Measurements from ENCODE around the gene TNS1.

The TNS1 gene

DNA sequence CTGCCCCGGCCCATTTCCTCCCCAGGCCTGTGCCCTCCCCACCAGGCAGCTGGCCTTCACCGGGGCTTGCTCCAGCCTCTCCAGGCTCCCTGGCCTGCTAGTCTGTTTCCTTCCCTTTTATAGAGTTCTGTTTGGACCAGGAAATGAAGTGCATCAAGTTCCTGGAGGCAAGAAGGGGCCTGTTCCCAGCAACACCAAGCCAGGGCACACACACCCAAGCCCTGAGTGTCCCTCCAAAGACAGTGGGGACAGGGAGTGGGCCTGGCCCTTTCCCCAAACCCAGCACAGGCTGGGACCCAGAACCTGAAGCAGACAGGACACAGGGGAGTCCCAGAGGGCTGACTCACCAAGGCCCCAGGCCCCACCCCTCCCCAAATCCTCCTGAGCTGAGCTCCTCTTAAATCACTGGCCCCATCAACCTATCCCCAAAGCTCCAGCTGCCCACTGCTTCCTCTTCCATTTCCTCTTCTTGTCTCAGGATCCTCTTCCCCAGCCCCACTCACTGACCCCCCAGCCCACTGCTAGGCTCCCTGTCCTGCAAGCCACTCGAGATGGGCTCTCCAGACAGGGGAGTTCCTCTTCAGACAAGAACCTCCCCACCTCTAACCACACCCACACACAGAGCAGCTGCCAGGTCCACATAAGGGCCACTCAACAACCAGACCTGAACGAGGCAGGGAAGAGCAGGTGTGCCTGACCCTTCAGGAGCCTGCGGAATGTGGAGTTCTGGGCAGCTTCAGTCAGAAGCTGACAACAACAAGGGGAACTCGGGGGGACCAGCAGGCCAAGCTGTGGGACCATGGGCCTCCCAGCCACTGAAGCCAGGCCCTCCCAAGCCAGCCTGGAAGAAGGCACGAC is 74.2 kb downstream of the TNS1 start:
- no peak for DNase-seq

DNA sequence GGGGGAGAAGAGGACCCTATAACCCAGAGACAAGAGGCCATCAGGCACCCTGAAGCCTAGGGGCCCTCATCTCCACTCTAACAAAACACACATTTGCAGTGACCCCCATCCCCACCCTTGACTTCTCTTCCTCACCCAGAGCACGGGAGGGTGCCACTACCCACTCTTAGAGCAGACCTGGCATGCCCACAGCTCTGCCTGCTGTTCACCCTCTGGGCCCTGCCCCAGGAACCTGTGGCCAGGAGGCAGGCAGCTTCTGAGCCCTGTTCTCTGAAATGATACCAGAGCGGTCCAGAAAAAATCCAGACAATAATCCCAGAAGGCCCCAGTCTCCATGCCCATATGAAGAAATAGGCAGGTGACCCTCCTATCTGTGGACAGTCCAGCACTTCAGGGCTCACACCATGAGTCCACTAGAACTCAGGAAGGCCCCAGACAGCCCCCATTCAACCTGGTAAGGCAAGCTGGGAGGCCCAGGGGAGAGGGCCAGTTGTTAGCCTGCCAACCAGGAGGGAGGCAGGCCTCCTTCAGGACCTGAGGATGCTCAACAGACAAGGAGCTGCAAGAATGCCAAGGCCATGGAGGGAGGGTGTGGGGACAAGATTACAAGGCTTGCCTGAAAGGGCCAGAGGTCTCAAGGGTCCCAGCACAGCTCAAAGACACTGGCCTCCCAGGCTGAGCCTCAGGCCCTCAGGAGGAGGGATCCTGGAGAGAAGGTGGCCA is 75.0 kb downstream of the TNS1 start:
- DNase-seq: no peak

DNA sequence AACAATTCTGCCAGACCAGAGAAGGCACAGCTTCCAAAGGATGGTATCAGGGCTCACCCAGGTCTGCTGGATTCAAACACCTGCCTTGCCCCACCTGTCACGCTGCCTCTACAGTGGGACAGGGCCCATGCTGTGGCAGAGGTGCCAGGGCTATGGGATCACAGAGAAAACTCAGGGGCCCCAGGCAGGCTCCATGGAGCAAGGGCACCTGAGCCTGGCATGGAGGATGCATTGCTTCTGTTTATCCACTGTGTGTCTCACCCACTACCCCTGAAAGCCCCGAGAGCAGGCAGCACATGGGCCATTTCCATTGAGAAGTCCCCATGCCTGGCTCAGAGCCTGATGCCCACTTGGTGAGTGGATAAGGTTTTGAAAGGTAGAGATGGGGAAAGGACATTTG is 76.0 kb downstream of the TNS1 start:
- DNase-seq: no peak

DNA sequence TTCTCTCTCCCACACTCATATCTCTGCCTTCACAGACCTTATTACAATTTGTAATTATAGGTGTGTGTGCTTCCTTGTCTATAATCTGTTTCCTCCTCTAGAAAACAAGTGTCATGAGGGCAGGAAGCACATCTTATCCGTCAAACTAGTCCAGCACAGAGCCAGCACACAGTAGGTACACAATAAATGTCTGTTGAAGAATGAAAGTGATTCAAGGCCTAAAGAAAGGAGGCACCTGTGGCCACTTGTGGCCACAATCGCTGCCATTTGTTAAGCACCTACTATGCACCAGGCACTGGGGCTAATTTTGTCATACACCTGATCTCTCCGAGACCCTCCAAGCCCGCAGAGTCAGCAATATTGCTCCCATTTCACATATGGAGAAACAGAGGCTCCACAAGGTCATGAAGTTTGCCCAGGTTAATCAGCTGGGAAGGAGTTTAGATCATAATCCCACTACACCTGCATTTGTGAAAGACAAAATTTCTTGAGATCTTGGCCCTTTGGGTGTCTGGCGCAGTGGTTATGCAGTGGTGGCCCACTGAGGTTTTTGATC is 78.4 kb downstream of the TNS1 start:
- DNase-seq: no peak

DNA sequence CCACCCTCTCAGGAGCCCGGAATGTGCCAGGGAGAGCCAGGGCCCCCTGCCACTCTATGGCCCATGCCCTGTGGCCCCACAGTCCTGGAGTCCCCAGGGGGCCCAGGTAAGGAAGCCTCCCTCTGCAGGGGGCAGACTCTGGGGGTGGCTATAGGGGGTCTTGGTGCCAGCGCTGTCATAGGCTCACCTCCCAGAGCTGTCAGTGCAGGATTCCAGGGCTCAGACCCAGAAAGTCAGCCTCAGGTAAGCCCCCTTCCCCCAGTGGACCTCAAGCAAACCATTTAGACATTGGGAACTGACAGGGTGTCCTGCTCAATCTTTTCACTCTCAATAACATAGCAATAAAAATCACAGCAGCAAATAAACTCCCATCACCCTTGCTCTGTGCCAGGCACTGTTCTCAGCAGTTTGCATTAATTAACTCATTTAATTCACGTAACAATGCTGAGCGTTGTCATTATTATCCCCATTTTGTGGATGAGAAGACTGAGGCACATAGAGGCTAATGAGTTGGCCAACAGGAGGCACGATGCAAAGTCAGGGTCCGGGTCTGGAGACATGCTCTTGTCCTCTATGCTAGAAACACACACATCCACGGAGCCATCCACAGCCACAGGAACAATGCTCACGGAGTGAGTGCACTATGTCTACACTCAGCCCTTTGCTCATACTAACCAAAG is 79.6 kb downstream of the TNS1 start:
- DNase-seq: no peak

DNA sequence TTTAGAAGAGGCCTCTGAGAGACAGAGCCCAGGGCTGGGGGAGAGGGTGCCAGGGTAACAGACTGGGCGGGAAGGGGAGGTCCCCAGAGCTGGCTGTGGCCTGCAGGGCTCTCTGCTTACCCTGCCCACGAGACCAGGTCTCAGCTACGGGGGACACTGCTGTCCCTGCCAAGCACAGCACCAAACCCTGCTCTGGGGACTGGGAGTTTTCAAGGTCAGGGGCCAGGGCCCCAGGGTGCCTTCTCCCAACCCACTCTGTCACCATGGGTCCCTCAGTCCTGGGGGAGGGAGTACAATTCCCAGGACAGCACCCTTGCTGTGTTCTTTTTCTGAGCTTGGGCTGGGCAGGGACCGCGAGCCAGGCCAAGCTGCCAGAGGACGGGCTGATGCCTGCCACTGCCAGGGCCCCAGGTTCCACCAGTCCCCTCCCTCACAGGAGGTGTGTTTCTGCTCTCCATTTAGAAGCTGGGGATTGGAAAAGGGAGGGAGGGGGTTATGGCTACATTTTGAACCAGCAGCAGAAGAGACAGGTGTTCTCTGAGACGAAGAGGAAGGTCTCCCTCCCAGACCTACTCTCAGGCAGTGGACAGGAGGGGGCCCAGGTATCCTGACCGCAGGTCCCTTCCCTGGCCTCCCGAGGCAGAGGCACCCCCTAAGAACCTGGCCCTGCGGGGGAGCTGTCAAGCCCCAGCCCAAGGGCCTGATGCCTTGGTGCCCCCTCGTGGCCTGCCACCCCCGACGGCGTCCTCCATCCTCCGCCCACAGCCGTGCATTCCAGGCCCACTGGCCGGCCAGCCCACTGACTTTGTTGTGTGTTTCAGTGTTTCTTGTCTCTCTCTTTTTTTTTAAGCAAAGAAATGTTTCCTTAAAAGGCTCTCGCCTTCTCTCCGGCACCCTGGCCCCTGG is 80.4 kb downstream of the TNS1 start:
- no peak for DNase-seq

DNA sequence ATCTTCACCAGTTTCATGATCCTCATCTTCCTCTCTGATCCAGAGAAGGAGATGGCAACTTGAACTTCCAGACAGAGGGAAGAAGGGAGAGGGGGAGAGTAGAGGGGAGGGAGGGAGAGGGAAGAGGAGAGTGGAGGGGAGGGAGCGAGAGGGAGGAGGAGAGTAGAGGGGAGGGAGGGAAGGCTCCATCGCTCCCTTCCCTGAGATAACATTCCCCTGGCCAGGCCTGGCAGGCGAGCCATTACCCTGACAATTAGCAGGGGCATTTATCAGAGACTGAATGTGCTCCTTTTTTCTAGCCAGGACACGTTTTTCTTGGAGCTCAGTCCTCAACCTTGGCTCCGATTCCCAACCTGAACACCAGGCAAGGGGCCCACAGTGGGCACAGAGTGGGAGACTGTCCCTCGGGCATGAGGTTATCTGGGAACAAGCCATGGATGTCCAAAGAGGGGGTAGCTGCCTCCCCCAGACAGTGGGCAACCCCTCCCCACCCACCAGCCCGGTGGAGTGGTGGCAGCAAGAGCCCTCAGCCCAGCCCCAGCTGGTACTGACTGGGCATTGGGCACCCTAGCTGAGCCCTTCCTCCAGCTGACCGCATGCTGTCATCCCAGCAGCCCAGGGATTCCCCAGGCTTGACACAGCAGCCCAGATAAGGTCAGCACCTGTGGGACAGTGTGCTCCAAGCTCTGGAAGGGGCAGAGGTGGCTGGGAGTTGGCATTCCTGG is 81.8 kb downstream of the TNS1 start:
- no peak for DNase-seq

DNA sequence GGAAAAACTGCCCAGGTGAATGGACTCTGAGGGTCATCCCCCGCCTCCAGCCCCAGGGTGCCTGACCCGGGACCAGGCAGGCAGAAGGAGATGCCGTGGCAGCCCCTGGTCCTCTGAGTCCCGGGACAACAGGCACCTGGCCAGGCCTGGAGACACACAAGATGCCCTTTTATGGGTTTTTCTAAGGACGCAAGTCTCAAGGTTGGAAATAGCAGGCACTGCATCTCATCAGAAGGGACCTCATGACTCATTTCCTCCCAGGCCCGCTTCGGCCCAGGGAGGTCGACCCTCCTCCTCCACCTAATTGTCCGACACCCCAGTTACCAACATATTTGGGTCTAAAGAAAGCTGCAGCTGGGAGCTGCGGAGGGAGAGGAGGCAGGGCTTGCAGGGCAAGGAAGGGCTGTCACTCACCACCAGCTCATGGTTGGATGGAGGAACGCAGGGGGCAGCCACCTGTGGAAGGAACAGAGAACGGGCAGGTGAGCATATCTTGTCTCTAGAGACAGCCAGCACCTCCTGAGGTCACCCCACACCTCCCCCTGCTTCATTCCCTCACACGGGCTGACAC is 82.9 kb downstream of the TNS1 start:
- no peak for DNase-seq

DNA sequence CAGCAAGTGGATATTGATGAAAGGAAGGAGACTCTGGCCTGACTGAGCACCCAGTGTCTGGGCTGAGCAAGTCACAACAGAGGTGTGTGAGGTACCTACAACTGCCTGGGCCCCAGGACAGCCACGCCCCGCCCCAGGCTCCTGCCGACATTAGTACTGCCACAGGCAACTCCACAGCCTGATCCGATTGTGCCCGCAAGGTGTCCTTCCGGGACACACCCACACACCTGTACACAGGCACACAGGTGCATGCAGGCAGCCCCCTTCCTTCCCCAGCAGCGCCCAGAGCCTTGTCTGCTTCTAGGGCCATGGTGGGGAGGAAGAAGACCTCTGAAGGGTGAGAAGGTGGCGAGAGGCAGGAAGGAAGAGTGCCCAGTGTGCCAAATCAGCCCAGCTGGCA is 83.6 kb downstream of the TNS1 start:
- DNase-seq: no peak

DNA sequence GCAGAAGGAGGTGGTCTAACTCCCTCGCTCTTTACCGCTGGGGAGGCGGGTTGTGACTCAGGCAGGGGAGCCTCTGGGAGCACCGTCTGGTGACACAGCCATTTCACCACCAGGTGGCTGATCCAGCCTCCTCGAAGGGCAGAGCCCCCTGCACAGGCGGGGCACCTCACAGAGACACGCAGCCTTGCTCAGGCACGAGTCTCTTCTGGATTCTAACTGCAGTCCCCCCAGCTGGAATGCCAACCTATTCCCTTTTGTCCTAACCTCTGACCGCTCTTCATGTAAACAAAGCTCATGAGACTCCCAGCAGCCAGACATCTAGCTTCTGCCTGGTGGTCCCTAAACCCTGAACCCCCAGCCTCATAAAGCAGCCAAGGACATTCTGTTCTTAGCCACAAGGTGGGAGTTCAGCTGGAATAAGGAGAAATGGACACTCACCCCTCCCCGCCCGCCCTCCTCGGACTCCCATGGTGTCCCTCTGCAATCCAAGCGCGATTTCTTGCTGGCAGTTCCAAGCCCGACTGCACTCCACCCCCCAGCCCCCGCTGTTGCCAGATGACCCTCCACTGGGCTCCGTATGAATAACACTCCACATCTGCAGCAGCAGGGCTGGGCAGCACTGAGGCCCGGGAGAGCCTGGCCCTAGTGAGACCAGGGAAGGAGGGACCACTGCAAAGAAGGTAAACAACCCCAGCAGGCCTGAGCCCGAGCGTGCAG is 84.3 kb downstream of the TNS1 start:
- DNase-seq: no peak

DNA sequence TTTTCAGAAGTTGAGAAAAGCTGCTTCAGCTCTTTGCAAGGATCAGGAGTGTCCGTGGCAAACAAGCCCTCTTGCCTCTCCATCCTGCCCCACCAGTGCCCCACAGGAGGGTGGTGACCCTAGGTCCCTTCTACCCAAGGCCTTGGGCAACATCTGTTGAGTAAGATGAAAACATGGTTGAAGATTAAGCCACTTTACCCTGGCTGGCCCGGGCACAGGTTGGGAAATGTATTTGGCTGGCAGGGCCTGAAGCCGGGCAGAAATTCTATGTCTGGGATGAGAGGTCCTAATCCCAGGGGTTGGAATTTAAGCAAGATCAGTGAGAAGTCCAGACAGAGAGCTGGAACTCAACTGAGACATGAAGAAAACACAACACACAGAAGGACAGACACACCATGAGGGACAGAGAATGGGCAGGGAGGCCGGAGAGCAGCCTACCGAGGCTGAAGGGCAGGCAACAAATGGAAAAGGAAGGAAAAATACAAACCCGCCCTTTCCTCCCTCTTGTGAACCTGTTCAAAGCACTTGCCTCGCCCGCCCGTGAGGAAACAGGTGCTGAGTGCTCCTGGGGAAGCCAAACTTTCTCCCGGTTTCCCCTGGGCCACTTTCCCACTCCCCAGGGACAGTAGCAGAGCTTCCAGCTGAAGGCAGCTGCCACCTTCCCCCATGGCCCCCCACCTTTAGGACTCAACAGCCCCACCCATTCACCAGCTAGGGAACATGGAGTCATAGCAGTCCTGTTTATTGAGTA is 86.1 kb downstream of the TNS1 start:
- no peak for DNase-seq

DNA sequence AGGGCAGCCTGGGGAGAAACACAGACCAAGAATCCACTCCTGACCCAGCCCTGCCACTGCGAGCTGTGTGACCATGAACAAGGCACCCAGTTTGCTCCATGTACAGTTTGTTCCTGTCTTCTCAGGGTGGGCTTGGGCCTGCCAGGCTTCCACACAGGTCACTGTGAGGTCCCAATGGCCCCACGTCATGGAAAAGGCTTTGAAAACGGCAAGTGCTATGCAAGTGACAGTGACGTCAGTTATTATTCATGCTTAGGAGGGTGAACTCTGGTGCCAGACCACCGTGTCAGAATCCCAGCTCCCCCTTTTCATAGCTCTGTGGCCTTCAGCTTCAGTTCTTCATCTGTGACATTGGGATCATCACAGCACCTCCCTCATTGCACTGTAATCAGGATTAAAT is 87.1 kb downstream of the TNS1 start:
- DNase-seq: no peak

DNA sequence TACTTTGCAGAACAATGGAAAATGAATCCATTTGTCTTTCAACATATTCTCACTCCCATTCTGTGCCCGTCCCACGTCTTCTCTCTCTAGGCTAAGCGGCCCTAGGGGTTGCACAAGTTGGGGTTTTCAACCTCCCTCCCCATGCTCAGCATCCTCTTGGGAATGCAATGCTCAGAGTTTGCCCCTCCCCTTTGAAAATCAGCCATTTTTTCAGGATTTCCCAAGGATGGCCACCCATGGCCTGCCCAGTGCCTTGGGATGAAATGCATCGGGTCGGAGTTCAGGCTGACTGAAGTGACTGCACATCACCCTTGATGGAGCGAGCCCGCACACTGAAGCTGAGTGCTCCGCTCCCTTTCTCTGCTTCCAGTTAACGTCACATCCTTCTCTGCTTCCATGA is 87.9 kb downstream of the TNS1 start:
- no peak for DNase-seq

DNA sequence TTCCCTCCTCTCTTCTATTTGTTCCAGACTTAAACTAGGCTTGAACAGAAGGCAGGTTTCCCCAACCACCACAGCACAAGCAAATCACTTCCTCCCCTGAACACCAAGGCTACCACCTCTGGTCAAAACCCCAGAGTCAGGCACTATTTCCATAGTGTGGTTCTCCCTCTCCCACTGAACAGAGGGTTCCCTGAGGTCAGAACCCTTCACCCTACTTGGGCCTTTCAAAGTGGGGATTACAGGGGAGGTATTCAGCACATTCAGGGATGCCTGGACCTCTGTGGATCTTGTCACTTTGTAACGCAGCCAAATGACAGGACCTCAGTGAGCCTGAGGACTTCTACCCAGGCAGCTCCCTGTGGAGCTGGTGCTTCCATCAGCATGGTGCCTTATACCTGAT is 88.7 kb downstream of the TNS1 start:
- no peak for DNase-seq

DNA sequence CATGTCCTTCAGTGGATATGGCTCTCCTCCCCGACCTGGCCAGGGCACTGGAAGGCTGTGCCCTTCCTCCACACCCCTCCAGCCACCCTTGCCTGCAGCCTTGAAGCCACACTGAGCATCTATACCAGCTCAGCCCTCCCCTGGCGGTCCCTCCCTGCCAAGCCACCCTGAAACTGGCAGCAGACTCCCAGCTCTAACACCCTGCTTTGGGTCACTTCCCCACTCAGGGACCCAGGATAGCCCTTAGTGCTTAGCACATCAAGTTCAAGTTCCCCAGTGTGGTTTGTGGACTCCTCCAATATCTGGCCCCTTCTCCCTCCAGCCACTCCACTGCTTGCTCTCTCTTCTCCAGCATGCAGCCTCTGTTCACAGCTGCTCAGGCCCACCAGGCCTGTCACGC is 89.4 kb downstream of the TNS1 start:
- no peak for DNase-seq

DNA sequence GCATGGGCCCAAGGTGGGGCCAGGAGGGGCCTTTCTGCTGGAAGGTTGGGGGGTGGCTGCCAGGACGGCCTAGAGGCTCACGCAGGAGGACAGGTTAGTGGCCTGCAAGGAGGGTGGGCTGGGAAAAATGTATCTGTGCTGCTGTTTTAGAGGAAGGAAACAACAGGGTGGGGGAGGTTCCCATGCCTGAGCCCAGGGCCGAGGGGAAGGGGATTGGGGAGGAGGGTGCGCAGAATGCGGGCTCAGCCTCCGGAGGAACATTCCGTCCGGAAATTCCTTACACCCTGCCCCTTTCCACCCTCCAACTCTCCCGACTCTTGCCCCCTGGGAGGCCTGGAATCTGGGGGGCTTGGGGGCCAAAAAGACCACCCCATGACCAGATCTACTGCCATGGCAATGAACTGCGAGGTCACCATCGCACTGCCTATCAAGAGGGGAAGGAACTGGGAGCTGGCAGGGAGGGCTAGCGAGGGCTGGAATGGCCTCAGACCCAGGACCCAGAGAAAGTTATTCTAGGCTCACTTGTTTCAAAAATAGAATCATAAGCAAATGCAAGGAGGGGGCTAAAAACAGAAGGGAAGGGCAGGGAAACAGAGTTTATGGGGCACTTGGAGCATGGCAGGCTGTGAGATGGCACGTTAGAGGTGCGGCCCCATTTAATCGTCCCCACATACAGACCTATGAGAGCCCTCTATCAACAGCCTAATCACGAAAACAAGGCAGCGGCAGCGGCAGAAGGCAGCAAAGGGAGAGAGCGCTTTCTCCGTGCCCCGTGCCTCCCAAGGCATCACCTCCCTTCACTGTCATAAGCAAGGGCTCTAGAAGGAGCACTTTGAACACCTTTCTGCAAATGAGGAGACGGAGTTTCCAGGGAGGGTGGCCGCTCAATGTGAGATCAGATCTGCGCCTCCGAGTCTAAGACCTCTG is 90.4 kb downstream of the TNS1 start:
- no peak for DNase-seq

DNA sequence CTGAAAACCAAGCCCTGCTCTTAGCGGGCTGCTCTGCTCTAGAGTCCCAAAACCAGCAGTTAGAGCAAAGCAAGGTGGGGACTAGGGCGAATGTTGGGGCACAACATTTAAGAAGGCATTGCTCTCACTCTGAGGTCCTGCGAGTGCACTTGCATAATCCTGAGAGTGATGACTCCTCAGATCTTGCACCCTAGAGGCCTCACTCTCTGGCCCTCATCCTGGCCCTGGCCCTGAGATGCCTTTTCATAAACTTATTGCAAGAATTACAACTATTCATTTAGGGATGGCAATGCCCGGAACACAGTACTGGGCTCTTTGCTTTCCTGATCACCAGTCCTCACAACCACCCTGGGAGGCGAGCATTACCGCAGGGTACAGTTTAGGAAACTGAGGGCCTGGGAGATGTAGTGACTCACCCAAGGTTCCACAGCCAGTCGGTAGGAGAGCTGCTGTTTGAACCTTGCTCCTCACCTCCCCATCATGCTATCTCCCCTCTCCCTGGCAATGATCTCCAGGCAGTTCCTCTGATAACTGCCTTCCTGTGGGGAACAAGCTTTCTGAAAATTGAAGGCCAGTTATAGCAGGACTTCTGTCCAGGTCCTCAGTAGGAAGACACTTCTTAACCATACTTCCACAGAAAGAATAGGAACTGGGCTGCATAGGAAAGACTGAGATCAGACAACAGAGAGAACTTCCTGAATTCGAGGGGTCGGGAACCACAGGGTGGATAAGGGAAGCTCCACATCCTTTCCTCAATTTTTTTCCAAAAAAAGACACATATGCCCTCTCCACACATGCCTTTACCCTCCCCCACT is 91.3 kb downstream of the TNS1 start:
- no peak for DNase-seq

DNA sequence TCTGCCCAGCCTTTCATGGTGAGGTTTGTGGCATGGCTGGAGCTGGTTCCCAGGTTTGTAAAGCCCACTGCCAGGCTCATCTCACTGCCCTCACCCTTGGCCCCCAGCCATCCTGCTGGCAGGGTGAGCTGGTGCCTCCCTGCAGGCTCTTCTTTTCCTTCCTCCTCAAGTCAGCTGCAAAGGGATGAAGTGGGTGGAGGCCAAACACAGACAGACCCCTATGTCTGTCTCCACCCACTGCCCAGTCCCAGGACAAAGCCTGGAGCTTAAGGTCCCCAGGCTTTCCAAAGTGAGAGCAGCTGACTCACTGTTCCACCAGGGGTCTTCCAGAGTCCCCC is 92.0 kb downstream of the TNS1 start:
- no peak for DNase-seq

Measured in T-helper 1 cell (primary cell).